Measurements from ENCODE around the gene RREB1.

- no peak for TF ChIP-seq CTCF (IDR thresholded peaks at IDR 0.05; ENCODE audit: insufficient read depth, low read depth, low read length)
- TF ChIP-seq EZH2 (IDR thresholded peaks at IDR 0.05; ENCODE audit: insufficient read depth, low read length): no peak
Observed at GRCh38 chr6:7156643-7157278, 49.0 kb downstream of the RREB1 start.
